GM15510 (cell line): ENCODE measurements around the gene RAD51B.

Experiments
- POLR2A ChIP-seq: IDR thresholded peaks from 3 replicates; pipeline ENCODE4 v1.6.1; 2011; ENCODE audit warnings: borderline replicate concordance; ENCODE audit not compliant: insufficient read length; ENCODE audit errors: extremely low read depth

Gene RAD51B

GRCh38 chr14:68359837-68360552 is 540.4 kb downstream of the RAD51B start:
- no peak for TF ChIP-seq POLR2A

DNA sequence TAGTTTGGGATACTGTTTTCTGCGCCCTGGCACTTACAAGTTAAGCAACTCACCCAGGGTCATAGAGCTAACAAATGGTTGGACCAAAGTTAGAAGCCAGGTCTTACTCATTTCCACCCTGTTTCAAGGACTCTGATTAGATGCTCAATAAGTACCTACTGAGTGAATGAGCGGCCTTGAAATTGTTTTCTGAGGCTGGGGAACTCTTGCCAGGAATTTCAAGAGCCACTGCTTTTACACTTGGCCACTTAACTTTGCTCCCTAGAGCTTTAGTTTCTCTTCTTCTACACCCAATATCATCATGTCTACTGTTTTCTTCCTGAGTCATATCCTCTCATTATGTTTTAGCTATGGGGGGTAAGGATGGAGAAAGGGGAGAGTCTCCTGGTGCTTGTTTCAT is 541.7 kb downstream of the RAD51B start:
- TF ChIP-seq POLR2A: no peak

GRCh38 chr14:68362846-68363245 is 543.3 kb downstream of the RAD51B start:
- no peak for TF ChIP-seq POLR2A

DNA sequence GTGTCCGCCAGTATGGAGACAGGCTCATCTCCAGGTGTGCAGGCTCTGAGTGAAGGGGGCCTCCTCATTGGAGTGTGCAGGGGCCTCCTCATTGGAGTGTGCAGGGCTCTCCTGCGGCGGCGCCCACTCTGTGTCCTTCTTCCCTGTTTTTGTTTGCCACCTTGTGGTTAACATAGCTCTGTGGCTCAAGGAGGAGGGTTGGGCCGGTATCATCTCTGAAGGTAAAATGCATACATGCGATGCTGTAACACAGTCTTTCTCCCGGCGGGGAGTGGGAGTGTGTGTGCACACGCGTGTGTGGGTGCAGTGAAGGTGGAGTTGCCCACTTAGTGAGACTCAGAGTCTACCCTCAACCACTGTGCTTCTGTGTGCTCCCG is 543.9 kb downstream of the RAD51B start:
- no peak for TF ChIP-seq POLR2A

DNA sequence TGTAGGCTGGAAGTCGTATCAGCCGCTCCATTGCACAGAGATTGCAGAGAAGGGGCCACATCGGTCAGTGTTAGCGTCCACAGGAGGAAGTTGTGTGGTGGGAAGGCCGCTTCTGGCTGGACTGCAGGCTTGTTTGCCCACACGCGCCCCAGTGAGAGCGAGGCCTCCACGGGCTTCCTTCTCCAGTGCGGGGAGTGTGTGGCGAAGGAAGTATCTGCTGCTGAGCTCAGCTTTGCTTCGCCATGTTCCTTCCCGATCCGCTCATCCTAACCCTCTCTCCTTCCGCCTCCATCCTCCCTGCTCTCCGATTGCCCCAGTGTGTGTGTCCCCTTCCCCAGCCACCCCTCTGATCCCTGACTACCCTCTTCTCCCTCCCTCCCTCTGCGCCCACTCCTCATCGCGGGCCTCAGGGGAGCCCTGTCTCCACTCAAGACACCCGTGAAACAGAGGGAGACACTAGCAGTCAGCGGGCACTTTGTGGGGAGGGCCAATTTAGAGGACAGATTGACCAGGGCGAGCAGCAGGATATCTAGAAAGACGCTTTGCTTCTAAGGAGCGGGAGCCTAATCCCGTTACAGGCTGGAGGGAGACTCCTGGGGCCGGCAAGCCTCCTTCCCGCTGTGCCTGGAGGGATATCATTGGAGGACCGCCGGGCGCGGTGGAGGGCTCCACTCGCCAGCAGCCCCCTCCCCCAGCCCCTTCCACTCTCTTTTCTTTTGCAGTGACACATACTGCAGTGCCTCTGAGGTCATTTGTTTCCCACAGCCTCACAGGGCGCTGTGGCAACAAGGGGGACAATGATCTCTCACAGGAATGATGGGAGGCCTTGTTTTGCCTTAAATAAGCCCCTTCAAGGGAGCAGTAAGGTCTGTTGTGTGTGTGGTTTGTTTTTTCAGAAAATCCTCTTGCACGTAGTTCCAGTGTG is 544.5 kb downstream of the RAD51B start:
- no peak for TF ChIP-seq POLR2A

DNA sequence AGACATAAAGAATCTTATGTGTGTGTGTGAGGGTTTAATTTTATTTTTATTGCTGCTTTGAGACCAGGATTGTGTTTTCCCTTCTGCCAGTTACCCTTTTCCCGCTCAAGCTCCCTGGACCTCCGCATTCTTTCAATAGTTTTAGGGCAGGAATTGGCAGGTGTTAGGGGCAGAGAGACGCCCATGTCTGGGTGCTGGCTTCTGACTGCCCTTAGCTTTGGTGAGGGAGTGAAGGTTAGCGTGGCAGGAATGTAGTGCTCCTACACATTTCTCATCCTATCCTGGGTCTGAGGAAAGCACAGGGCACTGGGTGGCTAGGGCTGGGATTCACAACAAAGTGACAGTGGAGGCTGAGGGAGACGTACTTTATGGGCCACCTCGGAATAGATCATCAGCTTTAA is 545.2 kb downstream of the RAD51B start:
- TF ChIP-seq POLR2A: no peak

DNA sequence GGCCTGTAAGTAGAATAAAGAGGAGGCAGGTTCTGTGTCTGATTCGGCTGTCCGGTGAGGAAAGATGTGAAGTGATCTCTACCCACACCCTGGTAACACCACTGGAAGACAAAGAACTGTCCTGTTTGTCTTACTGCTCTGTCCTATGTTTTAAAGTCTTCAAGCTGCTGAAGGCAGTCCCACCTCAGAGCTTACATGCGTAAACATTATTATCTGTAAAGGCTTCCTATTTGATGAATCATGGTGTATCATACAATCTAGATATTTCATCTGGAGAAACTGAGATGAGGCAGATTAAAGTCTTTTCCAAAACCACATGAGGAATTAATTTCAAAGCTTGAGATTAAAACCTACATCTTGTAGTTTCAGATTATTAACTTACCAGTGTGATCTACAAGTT is 545.6 kb downstream of the RAD51B start:
- no peak for TF ChIP-seq POLR2A

GRCh38 chr14:68366656-68367055 is 547.1 kb downstream of the RAD51B start:
- no peak for TF ChIP-seq POLR2A

DNA sequence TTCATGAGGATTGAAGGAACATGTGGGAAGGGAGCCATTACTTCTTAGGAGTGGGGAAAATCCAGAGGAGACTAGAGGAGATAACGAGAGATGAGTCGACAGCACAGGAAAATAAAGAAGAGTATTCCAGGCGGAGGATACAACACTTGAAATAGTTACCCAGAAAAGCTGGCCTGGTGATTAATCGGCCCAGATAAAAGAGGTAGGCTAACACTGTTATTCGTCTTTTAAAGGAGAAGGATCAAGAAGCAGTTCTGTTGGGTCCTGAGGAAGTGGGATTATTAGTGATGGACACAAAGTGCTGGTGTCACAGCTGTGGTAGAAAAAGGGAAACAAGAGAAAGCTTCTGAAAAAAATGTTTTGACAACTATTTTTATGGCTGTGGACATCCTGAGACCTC is 548.0 kb downstream of the RAD51B start:
- no peak for TF ChIP-seq POLR2A

DNA sequence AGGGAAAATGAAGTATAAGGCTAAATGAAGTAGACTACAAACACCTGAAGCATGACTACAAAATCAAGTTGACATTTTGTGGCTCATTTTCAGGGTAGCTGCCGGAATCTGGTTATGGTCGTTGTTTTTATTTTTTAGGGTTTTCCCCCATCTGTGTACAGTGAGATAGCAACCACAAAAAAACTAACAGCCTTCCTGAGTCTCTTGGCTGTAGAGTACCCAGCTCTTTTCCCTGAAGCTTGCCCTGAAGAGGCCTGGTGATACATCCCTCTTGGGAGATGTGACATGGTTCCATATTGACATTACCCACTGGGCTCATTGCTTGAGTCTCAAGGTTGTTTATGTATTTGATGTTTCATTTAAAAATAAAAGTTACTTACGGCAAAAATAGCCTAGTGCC is 549.3 kb downstream of the RAD51B start:
- TF ChIP-seq POLR2A: no peak

- TF ChIP-seq POLR2A: no peak
These were observed 549.9 kb downstream of the RAD51B start for GRCh38 chr14:68369281-68370056.

DNA sequence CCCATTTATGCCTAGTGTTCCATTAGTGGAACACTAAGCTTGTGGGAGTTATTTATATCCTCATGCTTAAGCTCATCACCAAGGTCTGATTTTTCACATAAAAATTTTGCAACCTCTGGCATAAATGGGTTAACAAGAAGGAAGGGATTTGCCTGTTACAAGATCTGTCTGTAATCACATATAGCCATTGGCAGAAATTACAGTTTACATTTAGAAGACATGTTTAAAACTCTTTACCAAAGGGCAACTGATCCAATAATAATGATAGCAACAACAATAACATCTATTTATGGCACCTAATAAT is 550.4 kb downstream of the RAD51B start:
- TF ChIP-seq POLR2A: no peak

- no peak for TF ChIP-seq POLR2A
These were observed 552.8 kb downstream of the RAD51B start for GRCh38 chr14:68372368-68372767.

DNA sequence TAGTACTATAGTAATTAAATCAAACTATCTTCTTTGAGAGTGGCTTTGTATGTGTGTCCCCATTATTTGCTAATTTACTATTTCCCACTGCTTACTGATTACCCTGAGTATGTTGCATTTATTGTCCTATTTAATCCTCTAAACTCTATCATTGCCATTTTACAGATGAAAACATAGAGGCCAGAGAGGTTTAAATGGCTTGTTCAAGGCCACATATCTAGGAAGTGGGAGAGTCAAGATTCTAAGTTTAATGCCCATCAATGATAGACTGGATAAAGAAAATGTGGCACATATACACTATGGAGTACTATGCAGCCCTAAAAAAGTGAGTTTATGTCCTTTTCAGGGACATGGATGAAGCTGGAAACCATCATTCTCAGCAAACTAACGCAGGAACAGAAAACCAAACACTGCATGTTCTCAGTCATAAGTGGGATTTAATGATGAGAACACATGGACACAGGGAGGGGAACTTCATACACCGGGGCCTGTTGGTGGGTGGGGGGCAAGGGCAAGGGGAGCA is 553.6 kb downstream of the RAD51B start:
- TF ChIP-seq POLR2A: no peak

DNA sequence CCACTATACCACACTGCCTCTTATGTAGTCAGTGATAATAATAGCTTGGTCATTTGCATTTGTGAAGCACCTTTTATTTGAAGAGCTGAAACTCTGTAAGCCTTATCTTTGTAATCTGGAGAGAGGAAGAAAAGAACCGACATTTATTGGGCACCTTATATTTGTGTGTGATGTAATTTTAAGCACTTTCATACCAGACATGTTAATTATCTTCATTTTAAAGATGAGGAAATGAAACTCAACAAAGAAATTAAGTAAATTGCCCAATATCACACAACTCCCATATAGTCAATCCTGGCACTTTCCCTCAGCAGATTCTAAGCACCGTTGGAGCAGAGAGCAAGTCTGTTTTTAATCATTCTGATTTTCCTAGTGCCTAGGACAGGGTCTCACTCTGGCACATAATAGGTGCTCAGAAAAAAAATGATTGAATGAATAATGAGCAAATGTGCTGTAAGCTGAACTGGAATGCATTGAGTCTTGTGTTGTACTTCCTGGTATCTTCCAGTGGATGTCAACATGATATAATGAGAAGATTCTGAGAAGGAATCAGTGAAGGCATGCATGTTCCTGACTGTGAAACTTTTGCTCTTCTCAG is 554.4 kb downstream of the RAD51B start:
- TF ChIP-seq POLR2A: no peak

DNA sequence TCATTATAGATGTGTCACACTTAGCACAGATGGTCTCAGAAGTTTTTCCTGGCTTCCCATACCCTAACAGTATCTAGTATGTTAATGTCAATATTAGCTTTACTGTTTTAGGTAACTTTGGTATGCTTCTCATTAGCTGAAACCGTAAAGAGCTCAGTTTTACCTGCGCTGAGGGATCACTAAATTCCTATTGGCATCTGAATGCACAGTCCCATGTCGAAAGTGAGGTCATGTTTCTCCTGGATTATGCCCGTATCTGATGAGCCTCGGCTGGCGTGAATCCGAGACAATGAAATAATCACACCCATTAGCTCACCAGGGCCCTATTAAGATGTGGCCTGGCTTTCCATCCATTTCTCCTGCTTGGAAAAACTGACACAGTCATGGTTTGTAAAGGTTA is 555.1 kb downstream of the RAD51B start:
- TF ChIP-seq POLR2A: no peak

- no peak for TF ChIP-seq POLR2A
These were observed 555.8 kb downstream of the RAD51B start for GRCh38 chr14:68375376-68375775.
